Measurements from ENCODE around the gene LNPEP. TPM values are rescaled to one million over a fixed set of nuclear protein-coding genes. Genes with fewer than 3 reads are reported as not detected.
"Not testable (repeated sequence)": the region's sequence is repeated elsewhere in the genome, so short reads cannot be mapped to it uniquely, and the experiment has no call there.

LNPEP gene
- total RNA-seq, 4 donors from 2014 or later = 64.8 to 111 (median 80.5) TPM

- H3K27ac ChIP-seq = no peak overlapping the region
- no peaks in the 10 kb centered on the region for H3K4me1 ChIP-seq
- no peak for TF ChIP-seq POLR2AphosphoS5 (IDR thresholded peaks at IDR 0.05)
- TF ChIP-seq CTCF (IDR thresholded peaks at IDR 0.05) = no peak
- no peak for TF ChIP-seq POLR2A (IDR thresholded peaks at IDR 0.05)
- TF ChIP-seq EP300 (IDR thresholded peaks at IDR 0.05) = no peak
- 56 to 86% methylated on average over 1 to 4 of the region's 4 CpGs for WGBS, 2 donors (ENCODE audit: low coverage in 1 of 2)
- no peaks in the 10 kb centered on the region for H3K27me3 ChIP-seq
- no peaks in the 10 kb centered on the region for H3K9me3 ChIP-seq
- no peak overlapping the region for H3K4me3 ChIP-seq
- no peaks in the 10 kb centered on the region for H3K36me3 ChIP-seq
- ATAC-seq = peak; percentile 50
Observed at GRCh38 chr5:97078958-97079743, 143.3 kb downstream of the LNPEP start.

- not testable (repeated sequence) for H3K4me3 ChIP-seq
Observed at GRCh38 chr5:97084782-97085458, 149.0 kb downstream of the LNPEP start.

GRCh38 chr5:97085459-97086181 lies 149.7 kb downstream of the LNPEP start:
- Histone ChIP-seq H3K27ac (no peak overlapping the region), H3K9me3 (peaks cover 0 to 7% (median 0%) of the 10 kb centered on the region in 3 donors), H3K4me1 (no peaks in the 10 kb centered on the region), H3K36me3 (no peaks in the 10 kb centered on the region), H3K4me3 (no peak overlapping the region), H3K27me3 (no peaks in the 10 kb centered on the region)
- TF ChIP-seq EP300 (IDR thresholded peaks at IDR 0.05) (no peak), POLR2AphosphoS5 (IDR thresholded peaks at IDR 0.05) (no peak), POLR2A (IDR thresholded peaks at IDR 0.05) (no peak), CTCF (IDR thresholded peaks at IDR 0.05) (no peak)
- 86 to 100% methylated on average over 1 of the region's 22 CpGs for WGBS, 2 donors (ENCODE audit: low coverage in 1 of 2)
- ATAC-seq = no peak

More at GRCh38 chr5:97084782-97085458, 149.0 kb downstream of the LNPEP start:
- not testable (repeated sequence) for H3K4me1 ChIP-seq, H3K36me3 ChIP-seq, ATAC-seq, H3K27ac ChIP-seq, H3K9me3 ChIP-seq, H3K27me3 ChIP-seq
- 100% methylated on average over 2 of the region's 21 CpGs; no CpG with 5 or more reads in 1 of the 2 donors for whole genome bisulfite sequencing, 2 donors (ENCODE audit: low coverage in 1 of 2)

Small RNA genes within 50 kb of the gene (small RNA-seq; reads per million reads assigned to genes)
- gene RF00019 = 0 reads per million in 4 donors

Other genes starting within 250 kb of the LNPEP start
- gene ERAP1, start 128.1 kb upstream of the LNPEP start, total RNA-seq = 10 to 100 TPM; 18.8 to 33.4 (median 28.4) TPM
- 10 to 100 TPM in 2 of 4 donors, 1 to 10 TPM in 2; 8.0 to 12.0 (median 10.0) TPM for gene ERAP2, start 59.6 kb upstream of the LNPEP start, total RNA-seq
- 1 to 10 TPM in 1 of 4 donors, under 1 TPM in 2, not detected in 1; 0.08 to 1.1 (median 0.67) TPM for gene LIX1, start 206.5 kb downstream of the LNPEP start, total RNA-seq
- 10 to 100 TPM; 11.2 to 45.9 (median 26.0) TPM for gene RIOK2, start 247.2 kb downstream of the LNPEP start, total RNA-seq